GM18517 (cell line): ENCODE results near the gene USP31.
"Not testable (repeated sequence)": the region's sequence is repeated elsewhere in the genome, so short reads cannot be mapped to it uniquely, and the experiment has no call there.

Source experiments
- ATAC-seq: cut with Tn5 transposase; IDR thresholded peaks from one replicate; pipeline ENCODE4 v1.9.1; 2021; ENCODE audit warnings: mild to moderate bottlenecking, moderate library complexity; ENCODE audit not compliant: unreplicated experiment

Gene USP31

DNA sequence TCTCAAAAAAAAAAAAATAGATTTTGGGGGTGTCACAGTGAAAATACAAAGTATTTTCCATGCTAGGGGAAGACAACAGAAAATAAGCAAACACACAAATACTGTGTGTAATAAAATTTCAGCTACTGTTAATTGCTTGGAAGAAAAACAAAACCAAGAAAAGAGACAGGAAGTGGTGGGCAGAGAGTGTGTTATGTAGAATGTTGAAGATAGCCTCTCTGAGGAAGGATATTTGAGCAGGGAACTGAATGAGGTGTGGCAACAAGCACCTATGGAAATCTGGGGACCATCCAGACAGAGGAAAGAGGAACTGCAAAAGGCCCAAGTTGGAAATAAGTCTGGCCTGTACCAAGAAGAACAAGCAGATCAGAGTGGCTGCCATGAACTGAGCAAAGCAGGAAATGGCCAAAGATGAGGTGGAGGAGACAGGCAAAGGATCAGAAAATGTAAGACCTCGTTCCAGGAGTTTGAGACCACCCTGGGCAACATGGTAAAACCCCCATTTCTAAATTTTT is 7.8 kb upstream of the USP31 start:
- no peak for ATAC-seq

DNA sequence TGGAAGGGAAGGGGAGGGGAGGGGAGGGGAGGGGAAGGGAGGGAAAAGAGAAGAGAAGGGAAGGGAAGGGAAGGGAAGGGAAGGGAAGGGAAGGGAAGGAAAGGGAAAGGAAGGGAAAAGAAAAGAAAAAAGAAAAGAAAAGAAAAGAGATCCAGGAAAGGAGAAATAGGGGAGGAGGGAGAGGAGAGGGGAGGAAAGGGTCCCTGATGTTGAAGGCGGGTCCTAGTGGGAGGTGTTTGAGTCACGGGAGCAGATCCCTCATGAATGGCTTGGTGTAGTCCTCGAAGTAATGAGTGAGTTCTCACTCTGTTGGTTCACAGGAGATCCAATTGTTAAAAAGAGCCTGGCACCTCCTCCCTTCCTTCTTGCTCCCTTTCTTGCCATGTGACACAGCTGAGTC is 6.9 kb upstream of the USP31 start:
- ATAC-seq: no peak

DNA sequence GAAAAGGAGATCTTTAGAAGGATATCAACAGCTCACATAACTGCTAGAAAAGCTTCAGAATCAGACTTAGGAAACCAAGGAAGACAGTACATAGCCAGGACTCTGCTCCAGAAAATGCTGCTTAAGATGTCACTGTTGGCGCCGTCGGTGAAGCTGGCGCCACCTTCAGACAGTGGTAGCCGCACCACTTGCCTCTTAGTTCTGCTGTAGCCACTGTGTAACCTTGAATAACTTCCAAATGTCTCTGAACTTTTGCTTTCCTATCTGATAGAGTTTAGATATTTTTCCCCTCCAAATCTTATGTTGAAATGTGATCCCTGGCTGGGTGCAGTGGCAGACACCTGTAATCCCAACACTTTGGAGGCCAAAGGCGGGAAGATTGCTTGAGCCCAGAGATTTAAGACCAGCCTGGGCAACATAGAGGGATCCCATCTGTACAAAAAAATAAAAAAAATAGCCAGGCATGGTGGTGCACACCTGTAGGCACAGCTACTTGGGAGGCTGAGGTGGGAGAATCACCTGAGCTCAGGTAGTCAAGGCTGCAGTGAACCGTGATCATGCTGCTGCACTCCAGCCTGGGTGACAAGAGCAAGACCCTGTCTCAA is 6.3 kb upstream of the USP31 start:
- no peak for ATAC-seq

DNA sequence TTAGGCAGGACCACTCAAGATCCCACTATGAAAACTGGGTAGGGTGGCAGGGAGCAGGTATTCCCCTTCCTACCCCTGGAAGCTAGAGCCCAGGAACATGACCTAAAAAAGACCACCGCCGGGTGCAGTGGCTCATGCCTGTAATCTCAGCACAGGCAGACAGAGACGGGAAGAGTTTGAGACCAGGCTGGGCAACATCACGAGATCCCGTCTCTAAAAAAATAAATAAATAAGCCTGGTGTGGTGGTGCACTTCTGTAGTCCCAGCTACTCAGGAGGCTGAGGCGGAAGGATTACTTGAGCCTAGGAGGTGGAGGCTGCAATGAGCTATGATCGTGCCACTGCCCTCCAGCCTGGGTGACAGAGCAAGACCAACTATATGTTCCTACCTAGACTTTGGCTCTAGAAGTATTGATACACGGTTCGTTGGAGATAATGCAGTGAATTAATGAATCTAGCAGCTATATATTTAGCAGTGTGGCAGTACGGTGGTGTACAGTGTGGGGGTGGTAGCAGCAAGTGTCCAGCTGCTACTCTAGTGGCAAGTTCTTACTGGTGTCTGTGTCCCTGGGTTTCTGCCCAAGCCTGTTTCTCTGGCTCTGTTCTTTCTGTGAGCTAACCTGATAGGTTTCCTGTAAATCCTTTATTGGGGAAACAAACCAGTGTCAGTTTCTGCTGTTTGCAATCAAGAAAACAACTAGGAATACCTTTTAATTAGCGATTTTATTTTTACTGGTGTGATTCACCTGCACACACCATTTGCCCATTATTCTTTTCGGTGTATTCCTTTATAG is 3.3 kb upstream of the USP31 start:
- ATAC-seq: no peak

DNA sequence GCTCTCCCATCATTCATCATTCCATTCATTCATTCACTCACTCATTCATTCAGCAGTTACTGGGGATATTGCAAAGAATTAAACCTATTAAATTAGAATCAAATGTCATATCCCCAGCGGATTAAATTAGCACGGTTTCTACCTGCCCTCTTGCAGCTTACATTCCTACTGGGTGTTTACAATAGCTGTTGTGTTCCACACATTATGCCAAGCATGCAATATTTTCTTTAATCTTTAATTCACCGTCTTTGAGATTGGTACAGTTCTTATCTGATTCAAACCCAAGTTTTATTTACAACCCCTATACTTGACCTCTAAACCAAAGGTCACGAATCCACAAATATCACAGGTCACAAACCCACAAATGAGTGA is 727 bp upstream of the USP31 start:
- no peak for ATAC-seq

DNA sequence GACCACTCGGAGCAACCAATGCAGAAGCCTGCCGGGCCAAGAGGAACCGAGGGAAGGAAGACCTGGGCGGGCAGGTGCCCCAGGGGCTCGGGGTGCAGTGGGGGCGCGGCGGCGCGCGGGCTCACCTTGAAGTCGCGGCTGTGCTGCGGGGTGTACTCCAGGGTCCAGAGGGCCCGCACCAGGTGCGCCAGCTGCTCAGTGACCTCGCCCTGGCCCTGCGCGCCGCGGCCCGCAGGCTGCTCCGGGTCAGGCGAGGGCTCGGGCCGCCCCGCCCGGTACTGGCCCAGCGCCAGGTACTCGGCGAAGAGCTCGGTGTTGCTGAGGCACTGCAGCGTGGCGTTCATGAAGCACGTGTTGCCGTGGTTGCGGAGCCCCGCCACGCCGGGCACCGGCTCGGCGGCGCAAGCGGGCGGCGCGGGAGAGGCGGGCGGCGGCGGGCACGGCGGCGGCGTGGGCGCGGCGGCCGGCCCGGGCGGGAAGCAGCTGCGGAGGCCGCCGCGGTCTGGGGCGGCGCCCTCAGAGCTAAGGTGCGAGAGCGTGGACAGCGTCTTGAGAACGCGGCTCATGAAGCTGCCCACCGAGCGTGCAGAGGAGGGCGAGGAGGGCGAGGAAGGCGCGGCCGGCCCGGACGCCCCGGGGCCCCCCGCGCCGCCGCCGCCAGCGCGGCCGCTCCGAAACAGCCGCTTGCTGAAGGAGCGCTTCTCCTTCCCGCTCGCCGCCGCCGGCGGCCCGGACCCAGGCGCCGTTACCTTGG is 562 bp downstream of the USP31 start:
- peak; percentile 40 for ATAC-seq

DNA sequence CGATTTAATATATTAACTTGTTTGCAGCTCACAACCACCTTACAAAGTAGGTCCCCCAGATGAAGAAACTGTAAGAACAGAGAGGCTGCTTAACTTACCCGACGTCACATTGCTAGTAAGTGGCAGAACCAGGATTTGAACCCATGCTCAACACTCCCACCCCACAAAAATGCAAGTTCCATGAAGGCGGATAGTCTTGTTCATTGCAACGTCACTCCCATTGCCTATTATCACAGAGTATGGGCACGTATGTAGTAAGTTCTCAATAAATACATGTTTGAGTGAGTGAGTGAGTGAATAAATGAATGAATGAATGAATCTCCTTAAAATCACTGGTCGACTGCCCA is 1.1 kb downstream of the USP31 start:
- no peak for ATAC-seq

DNA sequence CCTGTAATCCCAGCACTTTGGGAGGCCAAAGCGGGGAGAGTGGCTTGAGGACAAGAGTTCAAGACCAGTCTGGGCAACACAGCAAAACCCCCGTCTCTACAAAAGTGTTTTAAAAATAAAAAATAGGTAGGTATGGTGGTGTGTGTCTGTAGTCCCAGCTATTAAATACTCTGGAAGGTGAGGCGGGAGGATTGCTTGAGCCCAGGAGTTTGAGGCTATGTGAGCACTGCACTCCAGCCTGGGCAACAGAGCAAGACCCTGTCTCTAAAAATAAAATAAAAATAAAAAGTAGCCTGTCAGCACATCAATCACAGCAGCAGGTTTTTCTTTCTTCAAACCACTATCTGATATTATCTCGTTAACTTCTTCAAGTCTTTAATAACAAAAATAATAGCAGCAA is 1.6 kb downstream of the USP31 start:
- no peak for ATAC-seq

DNA sequence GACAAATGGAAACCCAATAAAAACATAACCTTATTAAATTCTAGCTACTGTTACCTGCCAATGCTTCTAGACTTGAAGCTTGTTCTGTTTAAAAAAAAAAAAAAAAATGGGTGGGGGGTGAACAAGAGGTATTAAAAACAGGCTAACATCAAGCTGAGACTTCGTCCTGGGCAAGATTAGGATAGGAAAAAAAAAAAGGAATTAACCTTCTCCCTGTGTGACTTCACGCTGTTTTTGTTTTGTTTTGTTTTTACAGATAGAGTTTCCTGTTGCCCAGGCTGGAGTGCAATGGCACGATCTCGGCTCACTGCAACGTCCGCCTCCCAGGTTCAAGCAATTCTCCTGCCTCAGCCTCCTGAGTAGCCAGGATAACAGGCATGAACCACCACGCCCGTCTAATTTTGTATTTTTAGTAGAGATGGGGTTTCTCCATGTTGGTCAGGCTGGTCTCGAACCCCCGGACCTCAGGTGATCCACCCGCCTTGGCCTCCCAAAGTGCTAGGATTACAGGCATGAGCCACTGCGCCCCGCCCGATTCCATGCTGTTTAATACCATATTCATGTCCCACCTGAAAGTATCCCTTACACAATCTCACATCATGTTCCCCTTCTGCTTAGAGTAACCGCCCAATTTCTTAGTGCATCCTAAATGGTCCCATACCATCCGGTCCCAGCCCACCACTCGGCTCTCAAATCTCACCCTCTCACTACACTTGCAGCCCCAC is 2.2 kb downstream of the USP31 start:
- no peak for ATAC-seq

DNA sequence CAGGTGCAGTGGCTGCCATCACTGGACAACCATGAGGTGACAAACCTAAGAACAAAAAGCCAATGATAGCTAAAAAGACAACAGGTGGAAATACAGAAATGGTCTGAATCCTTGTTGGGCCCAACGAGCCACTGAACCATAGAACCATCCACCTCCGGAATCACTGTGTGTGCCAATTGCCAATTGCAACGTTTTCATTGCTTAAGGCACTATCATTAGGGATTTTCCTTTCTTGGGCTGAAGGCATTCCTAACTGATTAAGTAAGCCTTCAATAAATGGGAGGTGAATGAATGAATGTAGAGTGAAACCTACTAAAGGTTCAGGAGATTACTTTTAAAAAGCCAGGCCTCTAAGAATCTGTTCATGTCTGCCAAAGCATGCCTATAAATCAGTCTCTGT is 3.6 kb downstream of the USP31 start:
- no peak for ATAC-seq

DNA sequence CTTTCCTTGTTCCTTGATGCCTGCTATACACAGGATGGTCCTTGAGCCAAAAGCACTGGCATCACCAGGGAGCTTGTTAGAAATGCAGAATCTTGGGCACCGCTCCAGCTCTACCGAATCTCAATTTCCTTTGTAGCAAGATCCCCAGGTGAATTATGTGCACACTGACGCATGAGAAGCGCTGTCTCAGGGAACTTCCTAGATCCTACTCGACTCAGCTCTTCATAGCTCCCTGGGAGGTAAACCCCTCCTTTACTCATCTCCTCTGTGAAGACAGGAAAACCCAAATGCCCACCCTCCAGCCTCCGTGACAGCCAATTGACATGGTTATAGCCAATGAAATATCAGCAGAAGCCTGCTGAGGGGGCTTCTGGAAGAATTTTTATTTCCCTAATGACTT is 4.1 kb downstream of the USP31 start:
- no peak for ATAC-seq

DNA sequence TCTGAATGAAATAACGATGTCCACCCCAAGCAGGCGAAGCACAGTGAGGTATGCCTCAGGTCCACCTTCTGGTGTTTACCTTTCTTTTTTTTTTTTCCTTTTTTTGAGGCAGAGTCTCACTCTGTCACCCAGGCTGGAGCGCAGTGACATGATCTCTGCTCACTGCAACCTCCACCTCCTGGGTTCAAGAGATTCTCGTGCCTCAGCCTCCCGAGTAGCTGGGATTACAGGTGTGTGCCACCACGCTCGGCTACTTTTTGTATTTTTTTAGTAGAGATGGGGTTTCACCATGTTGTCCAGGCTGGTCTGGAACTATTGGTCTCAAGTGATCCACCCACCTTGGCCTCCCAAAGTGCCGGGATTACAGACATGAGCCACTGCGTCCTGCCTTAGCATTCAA is 4.9 kb downstream of the USP31 start:
- ATAC-seq: not testable (repeated sequence)

DNA sequence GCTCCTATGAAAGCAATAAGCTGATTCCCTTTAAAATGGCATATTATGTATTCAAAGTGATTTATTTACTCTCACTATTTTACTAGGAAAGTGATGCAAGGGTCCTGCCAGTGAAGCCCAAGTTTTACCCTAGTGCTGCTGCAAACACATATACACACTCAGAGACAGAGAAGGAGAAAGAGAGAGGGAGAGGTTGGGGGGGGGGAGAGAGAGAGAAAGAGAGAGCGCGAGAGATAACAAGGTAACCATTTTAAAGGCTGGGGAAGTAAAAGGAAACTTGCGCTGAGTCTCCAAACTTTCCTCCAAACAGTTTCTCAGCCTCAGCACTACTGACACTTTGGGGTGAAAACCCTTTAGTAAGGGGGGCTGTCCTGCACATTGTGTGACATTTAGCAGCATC is 5.9 kb downstream of the USP31 start:
- ATAC-seq: no peak

DNA sequence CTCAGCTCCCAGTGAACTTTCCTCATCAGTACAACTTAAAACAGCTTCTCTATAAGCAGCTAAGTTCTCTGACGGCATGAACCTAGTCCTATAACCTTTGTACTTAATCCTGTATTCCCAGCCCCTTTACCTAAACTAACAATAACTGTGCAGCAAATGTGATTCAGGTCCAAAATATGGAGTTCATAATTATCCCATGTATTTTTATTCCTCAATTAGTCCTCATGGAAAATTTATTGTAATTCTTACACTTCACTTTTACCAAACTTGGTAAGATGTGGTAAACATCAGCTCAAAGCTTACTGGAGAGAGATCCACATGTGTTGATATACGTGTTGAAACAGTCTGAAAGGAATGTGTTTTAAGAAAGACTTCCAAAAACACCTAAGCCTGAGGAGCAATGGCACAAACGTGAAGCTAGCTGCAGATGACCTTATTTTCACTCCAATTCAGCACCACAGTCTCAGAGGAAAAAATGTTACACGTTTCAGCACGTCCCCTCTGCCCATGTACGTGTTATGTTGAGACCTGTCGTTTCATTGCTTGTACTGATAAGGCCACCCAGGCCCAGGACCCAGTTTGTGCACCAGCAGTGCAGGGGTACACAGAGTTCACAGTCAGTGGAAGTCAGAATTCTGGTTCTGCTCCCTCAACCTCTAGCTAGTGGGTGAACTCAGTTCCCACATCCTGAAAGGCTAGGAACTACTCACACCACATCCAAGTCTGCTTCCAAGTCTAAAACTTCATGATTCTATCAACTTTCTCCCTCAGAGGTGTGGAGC is 7.1 kb downstream of the USP31 start:
- no peak for ATAC-seq

DNA sequence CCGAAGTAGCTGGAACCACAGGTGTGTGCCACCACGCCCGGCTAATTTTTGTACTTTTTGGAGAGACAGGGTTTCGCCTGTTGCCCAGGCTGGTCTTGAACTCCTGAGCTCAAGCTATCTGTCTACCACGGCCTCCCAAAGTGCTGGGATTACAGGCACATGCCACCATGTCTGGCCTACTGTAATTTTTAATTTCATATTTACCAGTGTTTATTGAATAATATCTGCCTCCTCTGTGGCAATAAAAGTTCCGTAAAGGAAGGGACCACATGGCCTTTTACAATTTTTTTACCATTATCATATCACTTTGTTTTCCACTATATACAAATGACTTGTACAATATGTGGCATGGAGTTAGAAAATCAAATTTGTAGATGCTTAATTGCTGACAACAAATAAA is 7.8 kb downstream of the USP31 start:
- no peak for ATAC-seq

DNA sequence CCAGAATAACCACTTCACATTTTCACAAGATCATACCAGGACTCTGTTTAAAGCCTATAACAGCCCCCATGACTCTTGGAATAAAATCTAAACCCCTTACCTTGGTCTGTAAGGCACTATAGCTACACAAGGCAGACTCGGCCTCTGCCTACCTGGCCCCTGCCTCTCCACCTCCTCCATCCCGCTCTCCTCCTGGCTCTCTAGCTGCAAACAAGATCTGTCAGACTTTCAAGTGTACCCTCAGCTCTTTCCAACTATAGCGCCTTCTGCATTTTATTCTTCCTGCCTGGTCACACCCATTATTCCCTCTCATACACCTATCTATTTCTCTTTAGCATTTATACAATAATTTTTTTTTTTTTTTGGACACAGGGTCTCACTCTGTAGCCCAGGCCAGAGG is 8.2 kb downstream of the USP31 start:
- no peak for ATAC-seq

DNA sequence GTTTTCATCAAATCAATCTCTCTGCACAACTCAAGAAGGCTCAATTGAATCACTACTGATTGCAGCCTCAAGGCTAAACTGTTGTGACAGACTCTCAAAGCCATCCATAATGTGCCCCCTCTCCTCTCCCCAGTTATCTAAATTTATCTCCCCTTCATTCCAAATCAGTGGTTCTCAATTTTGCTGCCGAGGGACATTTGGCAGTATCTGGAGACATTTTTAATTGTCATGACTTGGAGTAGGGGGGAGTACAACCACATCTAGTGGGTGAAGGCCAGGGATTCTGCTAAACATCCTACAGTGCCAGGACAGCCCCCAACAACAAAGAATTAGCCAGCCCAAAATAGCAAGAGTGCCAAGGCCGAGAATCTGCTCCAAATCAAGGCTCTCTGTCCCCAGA is 9.1 kb downstream of the USP31 start:
- no peak for ATAC-seq

DNA sequence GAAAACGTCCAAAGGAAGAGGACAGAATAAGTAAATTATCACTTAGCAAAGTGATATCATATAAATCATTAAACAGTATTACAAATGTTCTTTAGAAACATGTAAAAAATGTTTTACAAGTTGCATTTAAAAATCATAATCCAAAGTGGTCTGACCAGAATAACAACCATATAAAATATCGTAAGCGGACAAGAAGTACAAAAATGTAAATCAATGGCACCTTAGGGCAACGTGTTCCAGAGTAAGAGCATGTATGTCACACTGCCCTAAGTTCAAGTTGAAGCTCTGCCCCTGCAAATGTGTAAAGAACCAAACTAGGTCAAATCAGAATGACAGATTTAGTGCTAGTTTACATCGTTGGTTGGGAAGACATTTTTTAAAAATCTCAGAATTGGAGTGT is 11.4 kb downstream of the USP31 start:
- ATAC-seq: no peak

DNA sequence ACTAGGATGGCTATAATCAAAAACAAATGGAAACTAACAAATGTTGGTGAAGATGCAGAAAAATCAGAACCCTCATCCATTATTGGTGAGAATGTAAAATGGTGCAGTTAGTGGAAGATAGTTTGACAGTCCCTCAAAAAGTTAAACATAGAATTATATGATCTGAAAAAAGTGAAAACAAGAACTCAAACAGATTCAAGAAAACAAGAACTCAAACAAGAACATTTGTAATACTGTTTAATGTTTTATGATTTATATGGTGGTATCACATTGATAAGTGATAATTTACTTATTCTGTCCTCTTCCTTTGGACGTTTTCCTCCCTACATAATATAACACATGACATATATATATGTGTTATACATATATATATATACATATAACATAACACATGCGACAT is 12.0 kb downstream of the USP31 start:
- ATAC-seq: no peak

DNA sequence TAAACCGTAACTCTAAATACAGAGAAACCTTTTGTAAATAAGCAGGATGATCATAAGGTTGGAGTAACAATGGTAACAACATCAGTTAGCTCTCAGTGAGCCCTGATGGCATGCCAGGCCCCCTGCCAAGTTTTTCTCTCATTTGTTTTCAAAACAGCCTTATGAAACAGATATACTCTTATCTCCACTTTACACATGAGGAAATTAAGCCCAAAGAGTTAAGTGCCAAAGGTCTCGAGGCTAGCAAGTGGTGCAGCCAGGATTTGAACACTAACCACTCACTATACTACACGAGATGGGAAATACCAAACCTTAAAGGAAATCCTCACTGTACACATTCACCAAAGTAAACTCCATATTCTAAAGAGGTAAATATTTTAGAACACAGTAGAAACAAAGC is 15.0 kb downstream of the USP31 start:
- ATAC-seq: no peak
